NCI-H2227 (cell line): ENCODE data around the gene KCND2.
A peak's percentile ranks its signal among the peaks of the same experiment; 100 is the strongest.

Experiments used
- DNase-seq: peaks from one replicate; lab custom pipeline; 2025; ENCODE audit not compliant: unreplicated experiment; lab: John Stamatoyannopoulos, UW

The KCND2 gene

GRCh38 chr7:120405652-120406051 lies 132.7 kb downstream of the KCND2 start:
- DNase-seq = no peak

GRCh38 chr7:120407010-120407409 lies 134.0 kb downstream of the KCND2 start:
- DNase-seq = no peak

GRCh38 chr7:120412139-120413050 lies 139.4 kb downstream of the KCND2 start:
- no peak for DNase-seq

- DNase-seq = no peak
Measured at GRCh38 chr7:120413164-120413563, 140.2 kb downstream of the KCND2 start.

GRCh38 chr7:120417244-120417979 lies 144.4 kb downstream of the KCND2 start:
- no peak for DNase-seq

- peak; percentile 32 for DNase-seq
Measured at GRCh38 chr7:120421151-120421651, 148.2 kb downstream of the KCND2 start.

- DNase-seq = no peak
Measured at GRCh38 chr7:120431016-120431415, 158.0 kb downstream of the KCND2 start.

GRCh38 chr7:120436487-120437060 lies 163.6 kb downstream of the KCND2 start:
- DNase-seq = no peak

- no peak for DNase-seq
Measured at GRCh38 chr7:120441850-120442249, 168.9 kb downstream of the KCND2 start.

GRCh38 chr7:120442838-120443237 lies 169.9 kb downstream of the KCND2 start:
- DNase-seq = no peak

- DNase-seq = no peak
Measured at GRCh38 chr7:120444650-120445049, 171.7 kb downstream of the KCND2 start.

GRCh38 chr7:120445276-120445675 lies 172.3 kb downstream of the KCND2 start:
- no peak for DNase-seq

- no peak for DNase-seq
Measured at GRCh38 chr7:120452665-120453064, 179.7 kb downstream of the KCND2 start.

- no peak for DNase-seq
Measured at GRCh38 chr7:120456699-120457098, 183.7 kb downstream of the KCND2 start.

- no peak for DNase-seq
Measured at GRCh38 chr7:120460949-120461348, 188.0 kb downstream of the KCND2 start.

GRCh38 chr7:120462991-120463390 lies 190.0 kb downstream of the KCND2 start:
- no peak for DNase-seq

- DNase-seq = no peak
Measured at GRCh38 chr7:120464104-120464503, 191.1 kb downstream of the KCND2 start.

GRCh38 chr7:120467676-120468075 lies 194.7 kb downstream of the KCND2 start:
- no peak for DNase-seq

- DNase-seq = no peak
Measured at GRCh38 chr7:120468611-120469010, 195.6 kb downstream of the KCND2 start.

GRCh38 chr7:120472892-120473291 lies 199.9 kb downstream of the KCND2 start:
- no peak for DNase-seq

- no peak for DNase-seq
Measured at GRCh38 chr7:120473352-120473751, 200.4 kb downstream of the KCND2 start.

GRCh38 chr7:120475994-120476393 lies 203.0 kb downstream of the KCND2 start:
- DNase-seq = no peak
